Measurements from ENCODE around the gene NPHS1. TPM values are rescaled to one million over a fixed set of nuclear protein-coding genes. Genes with fewer than 3 reads are reported as not detected.
A peak's percentile ranks its signal among the peaks of the same experiment; 100 is the strongest.

NPHS1 gene
- total and polyA plus RNA-seq, 9 of the 15 experiments (the other 6 are each of a cell fraction or from before 2014, with no cell fraction given): 0.01 to 0.28 (median 0.14) TPM; not detected in 5

GRCh38 chr19:35862528-35862927 is 10.2 kb upstream of the NPHS1 start (continued):
- TF ChIP-seq L3MBTL2 (IDR thresholded peaks at IDR 0.05): peak; percentile 88

- WGBS (ENCODE audit: insufficient coverage, low coverage, missing lambda C conversion rate): 33% methylated on average over 13 of the region's 19 CpGs
- FAIRE-seq (no peak), DNase-seq (ENCODE audit: extremely low read depth in 1 of 4, low spot score in 3 of 4) (no peak), ATAC-seq (no peak)
- intact Hi-C loops (cut with micrococcal nuclease) (no loop called here), in situ Hi-C loops (cut with MboI) (no loop called here)
- no TSS peak for BruUV-seq (replicated peaks)
- Histone ChIP-seq H3K9me3 (replicated peaks; ENCODE audit: control insufficient read depth, insufficient read depth, low read depth, low read length) (peaks cover 5% of the 10 kb centered on the region; the same call in 1 of the 2 replicates), H3K9me1 (ENCODE audit: control insufficient read depth, insufficient read depth, low read length) (no peaks in the 10 kb centered on the region), H3K4me2 (ENCODE audit: insufficient read depth, low read length) (peak overlapping the region; percentile 21; the same call in 1 of the 2 replicates), H2AFZ (ENCODE audit: low read depth, low read length) (peak overlapping the region; percentile 47; the same call in 1 of the 2 replicates), H3K27me3 (ENCODE audit: control insufficient read depth in 2 of 2, insufficient read depth in 2 of 2, low read length in 2 of 2) (peaks cover 6 to 34% of the 10 kb centered on the region in 2 experiments; a peak in 3 of 5 replicates), H3K4me1 (replicated peaks in 1 of 2; ENCODE audit: control insufficient read depth in 2 of 2, insufficient read depth in 2 of 2, low read length in 2 of 2) (peaks cover 7 to 41% of the 10 kb centered on the region in 2 experiments; a peak in 3 of 5 replicates), H3K4me3 (no peak overlapping the region), H3K36me3 (ENCODE audit: control insufficient read depth, insufficient read depth, low read length) (no peaks in the 10 kb centered on the region), H3K27ac (ENCODE audit: extremely low read depth, low read depth, low read length) (no peak overlapping the region), H4K20me1 (replicated peaks; ENCODE audit: control insufficient read depth, insufficient read depth, low read length) (no peaks in the 10 kb centered on the region), H3K9ac (ENCODE audit: insufficient read depth in 1 of 2, low read depth in 2 of 2, low read length in 2 of 2) (peak overlapping the region in 1 of 2 experiments; percentile 66; a peak in 1 of 4 replicates), H3K79me2 (ENCODE audit: control insufficient read depth, insufficient read depth, low read length) (no peaks in the 10 kb centered on the region)
- TF ChIP-seq ZFP36 (IDR thresholded peaks at IDR 0.05; ENCODE audit: low read depth, low read length, partially characterized antibody): peak; percentile 49
- TF ChIP-seq TCF3 (CRISPR knock-in tag; IDR thresholded peaks at IDR 0.05): no peak
- CTCF ChIA-PET (ENCODE audit: low intra/inter-chr PET ratio): no interaction called here
- POLR2A ChIA-PET: interaction anchor here (1.9 kb wide), 1 partner anchor 13 kb away, joined by 7 read pairs; no protein-coding TSS in a partner anchor
These were observed 9.4 kb upstream of the NPHS1 start for GRCh38 chr19:35861640-35862160.

Measured in K562 (cell line).